ENCODE measurements around the gene IGSF23. TPM values are rescaled to one million over a fixed set of nuclear protein-coding genes. Genes with fewer than 3 reads are reported as not detected.

IGSF23 gene
- total RNA-seq, 4 donors from 2014 or later: not detected

DNA sequence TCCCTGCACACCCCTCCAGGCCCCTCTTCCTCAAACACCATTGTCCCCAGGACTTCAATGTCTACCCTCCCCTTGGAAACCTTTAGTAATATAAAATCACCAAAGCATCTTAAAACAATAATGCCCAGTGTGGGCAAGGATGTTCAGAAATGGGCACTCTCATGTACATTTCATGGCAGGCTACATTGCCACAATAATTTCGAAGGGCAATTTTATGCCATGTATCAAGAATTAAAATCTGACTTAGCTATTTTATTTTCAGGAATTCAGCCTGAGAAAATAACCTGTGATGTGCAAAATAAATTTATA lies 35.8 kb upstream of the IGSF23 start:
- Histone ChIP-seq H3K36me3 (no peaks in the 10 kb centered on the region), H3K9me3 (no peaks in the 10 kb centered on the region), H3K4me3 (no peak overlapping the region), H3K27ac (no peak overlapping the region), H3K27me3 (no peaks in the 10 kb centered on the region), H3K4me1 (no peaks in the 10 kb centered on the region)
- ATAC-seq: no peak
- DNase-seq: no peak
- intact Hi-C loops (cut with DNase I; ENCODE audit: low total_unique reads): no loop called here
- in situ Hi-C loops (cut with MboI; ENCODE audit: low sequenced_read_pairs in 4 of 4): no loop called here
- TF ChIP-seq POLR2A (IDR thresholded peaks at IDR 0.05): no peak
- TF ChIP-seq, protein P1, sequence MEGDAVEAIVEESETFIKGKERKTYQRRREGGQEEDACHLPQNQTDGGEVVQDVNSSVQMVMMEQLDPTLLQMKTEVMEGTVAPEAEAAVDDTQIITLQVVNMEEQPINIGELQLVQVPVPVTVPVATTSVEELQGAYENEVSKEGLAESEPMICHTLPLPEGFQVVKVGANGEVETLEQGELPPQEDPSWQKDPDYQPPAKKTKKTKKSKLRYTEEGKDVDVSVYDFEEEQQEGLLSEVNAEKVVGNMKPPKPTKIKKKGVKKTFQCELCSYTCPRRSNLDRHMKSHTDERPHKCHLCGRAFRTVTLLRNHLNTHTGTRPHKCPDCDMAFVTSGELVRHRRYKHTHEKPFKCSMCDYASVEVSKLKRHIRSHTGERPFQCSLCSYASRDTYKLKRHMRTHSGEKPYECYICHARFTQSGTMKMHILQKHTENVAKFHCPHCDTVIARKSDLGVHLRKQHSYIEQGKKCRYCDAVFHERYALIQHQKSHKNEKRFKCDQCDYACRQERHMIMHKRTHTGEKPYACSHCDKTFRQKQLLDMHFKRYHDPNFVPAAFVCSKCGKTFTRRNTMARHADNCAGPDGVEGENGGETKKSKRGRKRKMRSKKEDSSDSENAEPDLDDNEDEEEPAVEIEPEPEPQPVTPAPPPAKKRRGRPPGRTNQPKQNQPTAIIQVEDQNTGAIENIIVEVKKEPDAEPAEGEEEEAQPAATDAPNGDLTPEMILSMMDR (IDR thresholded peaks at IDR 0.05 in 4 of 5, conservative IDR thresholded peaks at IDR 0.05 in 1 of 5): no peak

DNA sequence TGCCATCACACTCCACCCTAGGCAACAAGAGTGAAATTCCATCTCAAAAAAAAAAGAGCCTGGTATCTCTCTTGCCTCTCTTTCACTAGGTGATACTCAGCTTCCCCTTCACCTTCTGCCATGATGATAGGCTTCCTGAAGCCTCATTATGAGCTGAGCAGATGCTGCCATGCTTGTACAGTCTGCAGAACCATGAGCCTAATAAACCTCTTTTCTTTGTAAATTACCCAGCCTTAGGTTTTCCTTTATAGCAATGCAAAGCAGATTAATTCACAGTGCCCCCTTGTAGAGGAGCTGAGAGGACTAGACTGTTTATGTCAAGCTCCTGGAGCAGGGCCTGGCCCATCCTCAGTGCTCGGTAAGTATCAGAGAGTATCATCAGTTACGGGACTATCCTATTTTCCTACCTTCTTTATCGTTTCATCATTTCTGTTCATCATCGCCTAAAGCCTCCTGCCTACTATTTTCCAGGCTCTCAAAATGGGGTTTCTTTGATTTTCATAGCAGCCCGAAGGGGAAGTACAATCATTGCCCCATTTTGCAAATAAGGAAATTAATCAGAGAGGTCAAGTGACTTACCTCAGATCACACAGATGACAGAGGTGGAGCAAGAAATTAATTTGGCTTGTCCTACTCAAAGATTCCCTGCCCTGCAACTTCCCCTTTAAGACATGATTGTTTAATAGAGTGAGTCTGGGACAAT lies 33.5 kb upstream of the IGSF23 start:
- TF ChIP-seq POLR2A (IDR thresholded peaks at IDR 0.05): no peak
- TF ChIP-seq, protein P1 (IDR thresholded peaks at IDR 0.05 in 4 of 5, conservative IDR thresholded peaks at IDR 0.05 in 1 of 5): no peak
- H3K9me3 ChIP-seq: no peaks in the 10 kb centered on the region
- no peak for DNase-seq
- no peaks in the 10 kb centered on the region for H3K36me3 ChIP-seq
- intact Hi-C loops (cut with DNase I; ENCODE audit: low total_unique reads) (no loop called here), in situ Hi-C loops (cut with MboI; ENCODE audit: low sequenced_read_pairs in 4 of 4) (no loop called here)
- H3K4me3 ChIP-seq: no peak overlapping the region
- no peak overlapping the region for H3K27ac ChIP-seq
- no peak for ATAC-seq
- H3K4me1 ChIP-seq: no peaks in the 10 kb centered on the region
- H3K27me3 ChIP-seq: no peaks in the 10 kb centered on the region

DNA sequence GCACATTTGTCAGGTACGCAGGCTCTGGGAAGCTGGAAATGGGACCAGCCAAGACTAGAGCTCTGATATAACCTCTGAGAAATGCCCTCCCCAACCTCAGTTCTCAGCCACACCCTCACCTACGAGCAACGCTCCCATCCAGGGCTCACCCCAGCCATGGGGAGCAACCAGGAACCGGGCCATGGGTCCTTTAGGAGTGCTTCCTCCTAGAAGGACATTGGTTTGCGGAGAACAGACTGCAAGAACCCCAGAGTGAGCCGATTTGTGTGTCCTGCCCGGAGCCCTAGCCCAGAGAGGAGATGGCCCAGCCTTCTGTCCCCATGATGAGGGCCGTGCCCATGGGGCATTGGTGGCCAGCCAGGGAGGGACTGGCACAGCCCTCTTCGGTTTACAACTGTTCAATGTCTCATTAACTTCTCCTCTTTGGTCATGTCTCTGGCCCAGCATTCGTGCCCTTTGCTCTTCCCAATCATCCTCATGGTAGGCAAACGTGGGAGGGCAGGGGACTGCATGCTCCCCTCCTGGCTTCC lies 32.9 kb upstream of the IGSF23 start:
- ATAC-seq: no peak

DNA sequence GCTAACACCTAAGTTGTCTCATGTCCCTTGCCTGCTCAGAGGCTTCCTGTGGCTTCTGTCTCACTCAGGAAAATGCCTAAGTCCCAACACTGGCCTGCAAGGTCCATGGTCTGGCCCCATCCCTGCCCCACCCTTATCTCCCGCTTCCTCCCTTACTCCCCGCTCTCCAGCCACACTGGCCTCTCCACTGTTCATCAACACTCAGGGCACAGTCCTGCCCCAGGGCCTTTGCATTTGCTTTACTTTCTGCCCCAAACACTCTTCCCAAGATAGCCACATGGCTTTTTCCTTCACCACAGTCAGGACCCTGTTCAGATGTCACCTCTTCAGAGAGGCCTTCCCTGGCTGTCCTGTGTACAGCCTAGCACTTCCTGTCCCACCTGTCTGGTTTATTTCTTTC lies 32.1 kb upstream of the IGSF23 start:
- TF ChIP-seq, protein P1 (IDR thresholded peaks at IDR 0.05 in 4 of 5, conservative IDR thresholded peaks at IDR 0.05 in 1 of 5): no peak
- no peak for TF ChIP-seq POLR2A (IDR thresholded peaks at IDR 0.05)
- in situ Hi-C loops (cut with MboI; ENCODE audit: low sequenced_read_pairs in 4 of 4) (no loop called here), intact Hi-C loops (cut with DNase I; ENCODE audit: low total_unique reads) (no loop called here)
- Histone ChIP-seq H3K9me3 (no peaks in the 10 kb centered on the region), H3K4me3 (no peak overlapping the region), H3K36me3 (no peaks in the 10 kb centered on the region), H3K27me3 (no peaks in the 10 kb centered on the region), H3K27ac (no peak overlapping the region), H3K4me1 (no peaks in the 10 kb centered on the region)
- DNase-seq: no peak
- no peak for ATAC-seq

More for the DNA sequence above, 32.9 kb upstream of the IGSF23 start:
- Histone ChIP-seq H3K9me3 (no peaks in the 10 kb centered on the region), H3K4me3 (no peak overlapping the region), H3K27me3 (no peaks in the 10 kb centered on the region), H3K27ac (no peak overlapping the region), H3K4me1 (no peaks in the 10 kb centered on the region), H3K36me3 (no peaks in the 10 kb centered on the region)
- DNase-seq: no peak
- intact Hi-C loops (cut with DNase I; ENCODE audit: low total_unique reads): no loop called here
- in situ Hi-C loops (cut with MboI; ENCODE audit: low sequenced_read_pairs in 4 of 4): no loop called here
- no peak for TF ChIP-seq POLR2A (IDR thresholded peaks at IDR 0.05)

DNA sequence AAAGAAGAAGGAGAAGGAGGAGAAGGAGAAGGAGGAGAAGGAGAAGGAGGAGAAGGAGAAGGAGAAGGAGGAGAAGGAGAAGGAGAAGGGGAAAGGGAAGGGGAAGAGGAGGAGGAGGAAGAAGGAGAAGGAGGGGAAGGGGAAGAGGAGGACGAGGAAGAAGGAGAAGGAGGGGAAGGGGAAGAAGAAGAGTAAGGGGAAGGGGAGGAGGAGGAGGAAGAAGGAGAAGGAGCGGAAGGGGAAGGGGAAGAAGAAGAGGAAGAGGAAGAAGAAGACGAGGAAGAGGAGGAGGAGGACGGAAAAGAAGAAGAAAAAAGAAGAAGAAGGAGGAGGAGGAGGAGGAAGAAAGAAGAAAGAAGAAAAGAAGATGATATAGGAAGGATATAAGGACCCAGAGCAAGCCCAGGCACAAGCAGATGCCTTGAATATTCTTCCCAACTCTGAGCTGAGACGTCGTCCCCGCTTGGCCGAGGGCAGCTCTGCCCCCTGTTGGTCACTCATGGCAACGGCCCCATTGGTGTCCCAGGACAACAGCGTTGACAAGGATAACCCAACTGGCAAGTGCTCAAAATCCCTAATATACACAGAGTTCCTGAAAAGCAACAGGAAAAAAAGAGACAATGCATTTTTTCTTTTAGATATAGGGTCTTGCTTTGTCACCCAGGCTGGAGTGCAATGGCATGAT lies 30.6 kb upstream of the IGSF23 start:
- no peaks in the 10 kb centered on the region for H3K27me3 ChIP-seq
- ATAC-seq: no peak
- TF ChIP-seq POLR2A (IDR thresholded peaks at IDR 0.05): no peak
- TF ChIP-seq, protein P1 (IDR thresholded peaks at IDR 0.05 in 4 of 5, conservative IDR thresholded peaks at IDR 0.05 in 1 of 5): peak in 3 of 5 experiments; percentile 19 to 25 (median 23)
- intact Hi-C loops (cut with DNase I; ENCODE audit: low total_unique reads) (no loop called here), in situ Hi-C loops (cut with MboI; ENCODE audit: low sequenced_read_pairs in 4 of 4) (no loop called here)
- H3K27ac ChIP-seq: no peak overlapping the region
- no peak overlapping the region for H3K4me3 ChIP-seq
- H3K9me3 ChIP-seq: no peaks in the 10 kb centered on the region
- peaks cover 0 to 3% of the 10 kb centered on the region in 2 donors for H3K4me1 ChIP-seq
- DNase-seq: no peak
- no peaks in the 10 kb centered on the region for H3K36me3 ChIP-seq

All from gastrocnemius medialis (tissue), 4 donors.